Islet precursor cell (in vitro differentiated cells): ENCODE results near the gene UBA6.
A peak's percentile ranks its signal among the peaks of the same experiment; 100 is the strongest.
"Not testable (repeated sequence)": the region's sequence is repeated elsewhere in the genome, so short reads cannot be mapped to it uniquely, and the experiment has no call there.

Experiments
- DNase-seq: peaks from one replicate; pipeline ENCODE4 v3.0.0-alpha.2; 2018

The UBA6 gene

DNA sequence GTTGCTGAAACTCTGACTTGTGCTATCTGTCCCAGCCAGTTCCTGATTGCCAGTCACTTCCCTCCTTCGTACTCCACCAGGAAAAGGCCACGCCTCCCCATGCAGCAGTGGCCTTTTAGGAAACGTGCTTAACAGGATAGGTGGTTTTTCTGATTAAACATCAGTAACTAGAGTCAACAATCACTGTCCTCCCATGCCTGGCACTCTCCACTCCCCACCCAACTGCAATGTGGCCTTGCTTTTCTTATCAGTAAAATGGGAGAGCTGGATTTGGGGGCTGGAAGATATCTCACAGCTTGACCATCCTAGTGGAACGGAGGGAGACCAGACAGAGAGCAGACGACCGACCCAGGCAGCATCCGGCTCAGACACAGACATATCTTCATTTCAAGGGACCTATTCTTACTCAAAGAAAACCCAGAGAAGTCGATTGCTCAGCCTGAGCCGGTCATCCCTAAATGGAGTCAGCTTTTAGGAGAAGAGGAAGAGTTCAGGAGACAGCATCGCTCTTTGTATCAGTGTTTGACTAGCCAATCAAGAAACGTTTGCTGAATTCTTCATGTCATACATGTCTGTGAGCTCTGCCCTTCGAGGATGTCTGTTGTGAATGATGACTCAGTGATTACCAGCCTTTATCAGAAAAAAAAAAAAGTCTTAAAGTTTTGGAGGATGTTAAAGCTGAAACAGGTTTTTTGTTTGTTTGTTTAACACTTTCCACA is 12.7 kb upstream of the UBA6 start:
- no peak for DNase-seq

DNA sequence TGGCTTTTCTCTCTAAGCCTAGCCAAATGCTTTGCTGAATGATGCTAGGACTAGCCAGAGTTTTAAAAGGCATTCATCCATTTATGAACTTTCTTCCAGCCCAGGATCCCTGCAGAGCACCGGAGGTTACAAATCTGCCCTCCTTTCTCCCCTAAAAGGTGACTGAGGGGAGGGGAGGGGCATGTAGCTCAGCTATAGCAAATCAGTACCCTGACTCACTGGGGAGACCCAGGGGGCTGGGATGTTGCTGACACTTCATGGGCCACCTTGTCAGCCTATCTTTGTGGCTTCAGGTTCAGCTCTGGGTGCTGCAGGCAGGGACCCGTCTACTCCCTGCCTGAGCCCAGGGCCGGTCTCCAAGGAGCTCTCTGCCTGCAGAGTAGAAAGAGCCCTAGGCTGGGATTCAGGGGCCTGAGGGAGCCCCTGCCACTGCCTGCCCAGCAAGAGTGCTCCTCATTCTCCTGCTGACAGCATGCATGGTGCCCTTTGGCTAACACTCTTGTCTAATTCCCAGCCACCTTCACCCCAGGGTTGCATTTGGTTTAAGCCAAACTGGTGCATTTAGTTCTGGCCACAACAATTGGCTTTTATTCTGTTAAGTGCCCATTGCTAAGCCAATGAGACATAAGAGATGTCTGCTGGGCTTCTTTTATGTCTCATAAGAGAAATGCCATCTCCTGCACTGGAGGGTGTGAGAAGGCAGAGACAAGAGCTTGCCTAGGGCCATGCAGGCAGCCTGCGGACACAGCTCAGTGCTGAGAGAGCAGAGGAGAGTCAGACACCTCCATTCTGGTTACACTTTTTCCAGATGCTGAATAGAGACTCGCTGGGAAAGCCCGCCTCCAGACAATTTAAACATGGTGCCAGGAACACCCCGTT is 11.9 kb upstream of the UBA6 start:
- DNase-seq = peak; percentile 60

DNA sequence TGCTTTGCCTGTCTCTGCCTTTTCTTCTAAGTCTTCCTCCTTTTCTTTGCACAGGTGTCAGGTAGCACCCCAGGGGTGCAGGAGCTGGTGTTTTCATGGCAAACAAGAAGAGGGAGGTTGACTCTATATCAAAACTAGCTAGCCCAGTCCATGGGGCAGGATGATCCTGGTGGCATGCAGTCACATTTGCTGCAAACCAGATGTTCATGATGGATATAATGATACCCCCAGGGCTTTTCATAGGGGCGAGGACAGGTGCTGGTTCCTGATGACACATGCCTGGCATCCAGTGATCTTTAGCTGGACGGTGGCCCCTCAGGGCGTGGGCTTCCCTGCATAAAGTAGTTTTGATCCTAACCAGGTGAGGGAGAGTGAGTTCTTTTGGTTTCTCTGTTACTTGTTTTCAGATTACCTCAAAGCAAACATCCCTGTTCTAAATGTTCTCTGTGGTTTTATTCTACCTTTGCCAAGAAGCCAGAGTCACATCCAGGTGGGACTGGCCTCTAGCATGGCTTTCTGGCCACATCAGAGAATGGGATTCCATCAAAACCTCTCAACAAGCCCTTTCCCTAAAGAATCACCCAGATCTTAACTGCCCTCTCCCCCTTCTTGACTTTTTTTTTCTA is 11.2 kb upstream of the UBA6 start:
- peak; percentile 73 for DNase-seq

DNA sequence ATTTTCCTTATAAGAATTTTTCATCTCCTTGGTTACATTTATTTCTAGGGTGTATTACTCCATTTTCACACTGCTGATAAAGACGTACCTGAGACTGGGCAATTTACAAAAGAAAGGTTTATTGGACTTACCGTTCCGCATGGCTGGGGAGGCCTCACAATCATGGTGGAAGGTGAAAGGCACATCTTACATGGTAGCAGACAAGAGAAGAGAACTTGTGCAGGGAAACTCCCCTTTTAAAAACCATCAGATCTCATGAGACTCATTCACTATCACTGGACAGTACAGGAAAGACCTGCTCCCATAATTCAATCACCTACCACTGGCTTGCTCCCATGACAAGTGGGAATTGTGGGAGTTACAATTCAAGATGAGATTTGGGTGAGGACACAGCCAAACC is 5.7 kb upstream of the UBA6 start:
- DNase-seq = not testable (repeated sequence)

DNA sequence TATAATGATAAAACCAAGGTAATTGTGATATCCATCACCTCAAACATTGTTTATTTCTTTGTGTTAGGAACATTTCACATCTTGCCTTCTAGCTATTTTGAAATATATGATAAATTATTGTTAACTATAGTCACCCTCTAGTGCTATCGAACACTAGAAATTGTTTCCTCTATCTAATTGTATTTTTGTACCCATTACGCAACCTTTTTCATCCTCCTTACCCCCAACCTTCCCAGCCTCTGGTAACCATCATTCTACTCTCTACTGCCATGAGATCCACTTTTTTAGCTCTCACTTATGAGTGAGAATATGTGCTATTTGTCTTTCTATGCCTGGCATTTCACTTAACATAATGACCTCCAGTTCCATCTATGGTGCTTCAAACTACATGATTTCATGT is 3.9 kb upstream of the UBA6 start:
- DNase-seq = no peak

DNA sequence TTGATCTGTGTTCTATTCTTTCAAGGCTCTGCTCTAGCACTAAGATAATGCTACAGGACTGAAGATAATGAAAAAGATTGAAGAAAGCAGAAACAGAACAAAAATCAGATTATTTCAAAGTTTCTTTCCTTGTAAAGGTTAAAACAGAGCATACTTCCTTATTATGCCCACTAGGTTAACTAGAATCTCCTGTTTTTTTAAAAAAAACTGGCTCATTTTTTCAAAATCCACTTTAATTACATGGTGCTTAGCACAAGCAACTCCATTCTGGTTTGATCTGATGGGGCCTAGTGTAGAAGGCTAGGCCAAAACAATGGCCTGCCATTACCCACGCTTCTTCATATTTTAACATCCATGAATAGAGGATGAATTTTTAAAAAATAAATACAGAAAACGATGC is 1.2 kb upstream of the UBA6 start:
- DNase-seq = no peak

DNA sequence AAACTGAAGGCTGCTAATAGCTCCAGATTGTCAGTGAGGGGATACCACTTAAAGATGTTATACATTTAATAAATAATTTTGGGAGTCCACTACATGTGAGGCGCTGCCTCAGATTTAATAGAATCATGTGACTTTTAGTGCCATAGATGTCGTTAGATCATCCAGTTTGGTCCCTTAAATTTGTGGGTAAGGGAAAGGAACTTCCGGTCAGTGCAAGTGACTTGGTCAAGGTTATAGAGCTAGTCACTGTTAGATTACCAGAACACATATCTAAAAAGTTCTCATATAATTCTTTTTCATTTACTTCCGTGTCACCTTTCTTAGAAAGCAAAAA is 529 bp upstream of the UBA6 start:
- DNase-seq = no peak

DNA sequence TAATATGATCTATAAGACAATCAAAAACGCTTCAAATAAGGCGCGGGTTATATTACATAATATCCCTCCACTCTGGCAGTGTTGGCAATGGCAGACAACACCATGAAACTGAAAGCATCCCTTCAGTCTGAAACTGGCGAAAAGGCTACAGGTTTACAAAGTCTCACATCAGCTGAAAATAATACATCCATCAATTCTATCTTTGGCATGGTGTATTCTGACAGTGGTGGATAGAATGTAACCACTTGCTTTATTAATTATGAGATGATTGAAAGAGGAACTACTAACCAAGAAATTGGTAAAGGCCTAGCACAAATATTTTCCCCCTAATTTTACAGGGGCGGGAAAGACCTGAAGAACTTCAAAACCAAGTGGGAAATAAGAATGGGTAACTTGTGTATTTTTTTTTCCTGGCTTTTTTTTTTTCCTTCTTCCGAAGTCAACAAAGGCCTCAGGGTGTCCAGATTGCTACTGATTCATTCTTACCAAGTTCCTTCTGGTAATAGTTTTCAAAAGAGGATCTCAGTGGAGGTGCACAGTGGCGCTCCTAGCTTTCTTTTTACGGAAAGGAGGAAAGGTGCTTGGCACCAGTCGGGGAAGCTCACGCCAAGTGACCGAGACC is 728 bp downstream of the UBA6 start:
- DNase-seq = no peak

DNA sequence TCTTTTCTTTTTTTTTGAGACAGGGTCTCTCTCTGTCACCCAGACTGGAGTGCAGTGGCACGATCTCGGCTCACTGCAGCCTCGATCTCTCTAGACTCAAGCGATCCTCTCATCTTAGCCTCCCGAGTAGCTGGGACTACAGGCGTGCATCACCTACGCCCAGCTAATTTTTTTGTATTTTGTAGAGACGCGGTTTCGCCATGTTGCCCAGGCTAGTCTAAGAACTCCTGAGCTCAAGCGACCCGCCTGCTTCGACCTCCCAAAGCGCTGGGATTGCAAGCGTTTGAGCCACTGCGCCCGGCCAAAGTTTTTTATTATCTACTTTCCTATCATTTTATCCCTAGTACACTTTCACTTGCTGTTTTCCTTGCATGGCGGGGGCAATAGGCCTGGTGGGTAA is 1.4 kb downstream of the UBA6 start:
- DNase-seq = no peak

DNA sequence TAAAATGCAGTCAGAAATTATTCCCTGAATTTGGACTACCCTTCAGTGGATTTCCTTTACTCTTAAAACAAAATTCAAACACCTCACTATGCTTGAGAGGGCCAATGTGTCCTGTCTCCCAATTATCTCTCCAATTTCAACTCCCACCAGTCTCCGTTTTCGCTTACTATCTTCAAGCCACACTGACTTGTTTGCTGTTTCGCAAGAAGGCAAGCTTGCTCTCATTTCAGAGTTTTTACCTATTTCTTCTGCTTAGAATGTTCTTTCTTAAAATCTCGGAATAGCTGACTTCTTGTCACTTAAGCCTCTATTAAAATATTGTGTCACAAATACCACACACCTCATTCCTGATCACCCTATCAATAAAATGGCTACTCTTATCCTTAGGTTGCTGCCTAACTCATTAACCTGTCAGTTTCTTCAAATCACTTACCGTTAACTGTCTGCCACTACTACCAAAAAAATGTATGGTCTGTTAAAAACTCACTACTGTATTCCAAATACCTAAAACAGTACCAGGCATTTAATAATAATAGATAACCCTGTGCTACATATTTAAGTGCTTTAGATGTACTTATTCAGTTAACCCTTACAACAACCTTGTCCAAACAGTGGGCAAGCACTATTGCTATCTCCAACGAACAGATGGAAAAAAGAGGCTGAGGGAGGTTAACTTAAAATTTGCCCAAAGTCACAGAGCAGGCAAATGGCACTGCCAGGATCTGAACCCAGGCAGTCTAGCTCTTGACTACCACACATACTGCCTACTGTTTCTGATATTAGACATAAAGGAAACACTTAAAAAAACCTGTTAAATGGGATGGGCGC is 2.9 kb downstream of the UBA6 start:
- no peak for DNase-seq

DNA sequence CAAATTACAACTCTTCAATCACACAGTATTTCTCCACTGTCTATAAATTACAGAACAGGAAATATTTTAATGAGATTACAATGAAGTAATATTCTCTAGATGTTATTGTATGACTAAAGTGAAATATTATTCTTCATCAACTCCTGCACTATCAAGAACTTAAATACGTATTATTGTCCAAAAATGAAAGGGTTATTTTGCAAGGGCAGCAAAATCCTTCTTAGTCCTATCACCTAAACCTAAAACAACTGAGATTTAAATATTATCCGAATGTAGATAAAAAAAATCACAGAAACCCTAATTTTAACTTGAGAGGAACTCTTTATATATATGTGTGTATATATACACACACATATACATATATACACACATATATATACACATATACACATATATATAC is 4.9 kb downstream of the UBA6 start:
- no peak for DNase-seq

DNA sequence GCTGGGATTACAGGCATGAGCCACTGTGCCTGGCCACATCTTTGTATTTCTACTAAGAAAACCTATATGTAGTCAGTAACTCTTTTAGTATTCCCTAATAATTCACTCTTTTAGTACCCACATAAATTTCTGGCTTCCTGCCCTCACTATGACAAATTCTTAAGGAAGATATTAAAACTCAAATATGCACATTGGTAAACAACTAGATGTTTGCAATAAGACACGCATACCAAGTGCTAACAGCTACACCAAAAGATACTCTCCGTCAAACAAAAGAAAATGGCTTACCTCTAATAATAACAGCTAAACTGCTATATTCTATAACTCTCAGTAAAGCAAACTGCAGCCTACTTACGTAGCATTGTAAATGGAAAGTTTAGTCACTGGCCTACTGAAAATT is 6.3 kb downstream of the UBA6 start:
- DNase-seq = no peak

DNA sequence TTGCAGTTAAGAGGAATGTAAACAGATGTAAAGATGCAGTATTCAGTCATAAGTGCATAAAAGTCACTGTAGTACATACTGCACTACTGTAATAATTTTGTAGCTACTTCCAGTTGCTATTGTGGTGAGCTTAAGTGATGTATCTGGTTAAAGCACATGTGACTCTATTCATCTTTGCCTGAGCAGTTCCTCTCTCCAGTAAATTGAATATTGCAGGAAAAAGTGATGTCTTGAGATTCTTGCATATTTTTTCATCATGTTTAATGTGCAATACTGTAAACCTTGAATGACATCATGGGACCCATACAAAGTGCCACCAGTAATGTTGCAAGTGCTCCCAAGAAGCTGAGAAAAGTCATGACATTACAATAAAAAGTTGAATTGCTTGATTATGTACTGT is 9.6 kb downstream of the UBA6 start:
- no peak for DNase-seq

DNA sequence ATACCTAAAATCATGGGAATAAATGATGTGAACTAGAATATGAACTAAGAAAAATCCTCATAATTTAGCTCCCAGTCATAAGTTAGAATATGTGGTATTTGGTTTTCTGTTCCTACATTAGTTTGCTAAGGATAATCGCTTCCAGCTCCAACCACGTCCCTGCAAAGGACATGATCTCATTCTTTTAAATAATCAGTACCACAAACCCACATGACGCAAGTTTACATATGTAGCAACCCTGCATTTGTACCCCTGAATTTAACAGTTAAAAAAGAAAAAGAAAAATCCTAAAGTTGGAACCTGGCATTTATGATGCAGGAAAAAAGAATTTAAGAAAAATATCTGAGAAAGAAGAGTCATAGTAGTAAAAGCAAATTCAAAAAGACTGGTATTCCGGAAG is 13.3 kb downstream of the UBA6 start:
- no peak for DNase-seq

DNA sequence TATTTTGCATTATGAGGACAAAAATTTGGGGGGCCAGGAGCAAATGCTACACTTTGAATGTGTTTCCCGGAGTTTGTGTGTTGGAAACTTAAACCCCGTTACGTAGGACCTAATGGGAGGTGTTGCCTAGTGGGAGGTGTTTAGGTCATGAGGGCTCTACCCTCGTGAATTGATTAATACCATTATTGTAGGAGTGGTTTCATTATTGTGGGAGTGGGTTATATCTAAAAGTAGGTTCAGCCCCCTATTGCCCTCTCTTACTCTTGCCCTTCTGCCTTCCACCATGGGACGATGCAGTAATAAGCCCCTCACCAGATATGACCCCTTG is 15.5 kb downstream of the UBA6 start:
- no peak for DNase-seq

DNA sequence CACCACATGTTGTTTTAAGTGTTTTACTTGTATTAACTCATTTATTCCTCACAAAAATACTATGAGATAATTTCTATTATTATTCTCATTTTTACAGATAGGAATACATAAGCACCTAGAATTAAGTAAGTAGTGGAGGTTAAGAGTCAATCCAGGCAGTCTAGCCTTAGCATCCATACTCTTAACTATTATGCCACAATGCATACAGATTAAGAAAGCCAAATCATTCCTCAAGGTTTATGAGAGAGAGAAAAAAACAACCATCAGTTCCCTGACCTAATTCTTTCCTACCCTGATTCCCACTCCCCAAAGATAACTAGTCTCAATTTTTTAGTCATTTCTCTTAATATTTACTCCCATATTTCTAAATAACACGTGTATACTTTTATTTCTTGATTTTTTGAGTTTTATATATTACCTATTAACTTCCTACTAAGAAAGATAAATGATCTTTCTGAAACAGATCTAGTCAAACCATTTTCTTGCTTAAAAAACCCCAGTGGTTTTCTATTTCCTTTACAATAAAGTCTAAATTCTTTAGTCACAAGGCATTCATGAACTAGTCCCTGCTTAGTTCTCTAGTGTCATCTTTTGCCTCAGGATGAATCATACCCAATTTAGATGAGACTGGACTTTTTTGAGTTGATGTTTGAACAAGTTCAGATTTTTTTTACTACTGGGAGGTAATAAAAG is 16.0 kb downstream of the UBA6 start:
- DNase-seq = no peak

DNA sequence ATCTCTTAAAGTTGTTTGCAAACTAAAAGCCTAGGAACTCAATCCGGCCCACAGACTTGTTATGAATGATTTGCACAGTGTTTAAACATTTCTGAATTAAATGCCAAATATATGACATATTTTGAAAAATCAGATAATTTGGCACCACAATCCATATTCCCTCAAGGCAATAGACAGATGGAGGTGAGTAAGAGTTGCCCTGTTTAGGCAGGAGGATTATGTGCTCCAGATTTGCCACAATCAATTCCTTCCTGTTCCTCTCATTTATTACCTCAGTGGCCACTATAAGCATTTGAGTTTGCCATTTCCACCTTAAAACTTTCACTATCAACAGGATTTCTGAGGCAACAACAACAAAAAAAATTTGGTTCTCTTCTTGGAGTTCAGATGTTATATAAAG is 18.7 kb downstream of the UBA6 start:
- DNase-seq = no peak

DNA sequence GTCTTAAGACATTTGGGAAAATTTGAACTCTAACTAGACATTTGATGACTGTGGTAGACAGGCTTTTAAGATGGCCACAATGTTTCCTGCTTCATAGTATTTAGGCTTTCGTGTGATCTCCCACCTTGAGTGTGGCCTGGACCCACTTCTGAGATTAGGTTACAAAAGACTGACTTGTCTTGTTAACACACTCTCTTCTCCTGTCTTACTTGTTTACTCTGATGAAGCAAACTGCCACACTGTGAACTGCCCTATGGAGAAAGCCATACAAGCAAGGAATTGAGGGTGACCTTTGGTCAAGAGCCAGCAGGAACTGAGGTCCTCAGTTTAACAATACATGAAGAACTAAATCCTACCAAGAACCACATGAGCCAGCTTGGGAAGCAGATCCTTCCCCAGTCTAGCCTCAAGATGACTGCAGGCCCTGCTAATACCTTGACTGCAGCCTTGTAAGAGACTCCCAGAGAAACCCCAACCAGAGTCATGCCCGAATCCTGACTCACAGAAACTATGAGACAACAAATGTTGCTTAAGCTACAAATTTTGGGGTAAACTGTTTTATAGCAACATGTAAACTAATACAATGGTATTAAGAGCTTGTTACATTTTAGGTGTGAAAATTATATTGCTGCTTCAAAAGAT is 20.3 kb downstream of the UBA6 start:
- DNase-seq = peak; percentile 56

DNA sequence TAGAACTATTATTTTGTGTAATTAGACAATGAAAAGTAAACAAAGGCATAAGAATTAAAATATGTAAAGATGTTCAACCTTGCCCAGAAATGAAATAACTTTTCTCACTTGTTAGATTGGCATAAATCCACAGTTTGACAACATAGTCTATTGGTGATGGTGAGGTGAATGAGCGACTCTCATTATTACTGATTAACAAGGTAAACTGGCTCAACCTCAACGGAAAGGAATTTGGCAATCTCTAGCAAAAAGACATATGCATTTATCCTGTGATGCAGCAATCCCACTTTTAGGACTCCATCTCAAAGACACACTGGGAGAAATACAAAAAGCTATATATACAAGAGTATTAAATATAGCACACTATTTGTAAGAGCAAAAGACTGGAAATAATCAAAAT is 22.3 kb downstream of the UBA6 start:
- DNase-seq = no peak

DNA sequence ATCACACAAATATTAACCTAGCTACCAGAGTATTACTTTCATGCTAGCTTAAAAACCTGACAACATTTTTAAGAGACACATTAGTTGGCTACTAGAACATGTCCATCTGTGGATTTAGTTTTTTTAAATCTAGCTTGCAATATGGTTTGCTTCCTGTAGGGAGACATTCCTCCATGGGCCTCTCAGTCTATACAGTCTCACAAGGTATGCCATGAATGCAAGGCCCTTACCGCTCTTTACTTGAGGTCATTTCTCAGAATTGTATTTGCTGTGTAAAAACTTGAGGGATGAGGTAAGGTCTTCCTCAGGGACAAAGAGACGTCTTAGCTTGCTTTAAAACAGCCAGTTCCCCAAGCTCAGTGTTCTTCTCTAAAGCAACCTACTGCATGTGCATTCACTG is 26.9 kb downstream of the UBA6 start:
- DNase-seq = peak; percentile 64

DNA sequence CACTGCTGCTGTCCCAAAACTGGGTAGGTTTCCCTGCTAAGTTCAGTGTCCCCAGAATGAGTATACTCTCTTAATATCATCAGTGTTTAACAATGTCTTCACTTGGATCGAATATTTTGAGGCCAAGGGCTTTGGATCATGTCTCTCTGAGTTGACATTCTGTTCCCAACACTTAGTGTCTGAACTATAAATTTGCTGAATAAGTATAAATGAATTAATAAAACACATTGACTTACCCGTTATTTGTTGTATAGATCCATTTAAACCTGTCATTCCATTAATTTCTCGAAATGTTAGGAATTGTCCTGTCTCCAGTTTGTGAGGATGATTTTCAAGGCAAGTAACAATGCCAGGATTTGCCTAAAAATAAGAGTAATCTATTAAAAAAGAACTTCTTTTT is 32.6 kb downstream of the UBA6 start:
- no peak for DNase-seq

DNA sequence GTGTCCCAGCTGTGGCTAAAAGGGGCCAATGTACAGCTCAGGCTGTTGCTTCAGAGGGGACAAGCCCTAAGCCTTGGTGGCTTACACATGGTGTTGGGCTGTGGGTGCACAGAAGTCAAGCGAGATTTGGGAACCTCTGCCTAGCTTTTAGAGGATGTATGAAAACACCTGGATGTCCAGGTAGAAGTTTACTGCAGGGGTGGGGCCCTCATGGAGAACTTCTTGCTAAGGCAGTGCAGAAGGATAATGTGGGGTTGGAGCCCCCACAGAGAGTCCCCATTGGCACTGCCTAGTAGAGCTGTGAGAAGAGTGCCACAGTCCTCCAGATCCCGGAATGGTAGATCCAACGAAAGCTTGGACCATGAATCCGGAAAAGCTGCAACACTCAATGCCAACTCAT is 40.5 kb downstream of the UBA6 start:
- DNase-seq = no peak
